OCI-LY7 (cell line): Measurements from ENCODE around the gene NTSR1. TPM values are rescaled to one million over a fixed set of nuclear protein-coding genes. Genes with fewer than 3 reads are reported as not detected.

Source experiments
- BruUV-seq: library from RNA; stranded (reverse); fragments of 400-500 nt; replicated peaks from 2 replicates; lab custom pipeline; 2021; lab: Mats Ljungman, UMichigan
- CTCF ChIA-PET: fragments of 300-600 bp; sonication (Branson Sonifier 250); formaldehyde crosslinking; loops from one replicate; lab custom pipeline; 2022; ENCODE audit warnings: antibody characterized with exemption; ENCODE audit not compliant: unreplicated experiment; lab: Charles Lee
- POLR2A ChIA-PET: fragments of 300-600 bp; sonication (Branson Sonifier 250); formaldehyde crosslinking; loops from one replicate; lab custom pipeline; 2022; ENCODE audit warnings: antibody characterized with exemption; lab: Charles Lee
- DNase-seq: peaks from one replicate; pipeline ENCODE4 v3.0.0-alpha.2; 2015; ENCODE audit warnings: low spot score
- H2AFZ ChIP-seq: fragments of 200-600 bp; sonication (generic), shearing (Covaris generic); 2 replicates; pipeline ENCODE4 v1.6.1; 2014; ENCODE audit warnings: mild to moderate bottlenecking, antibody characterized with exemption, low read length, moderate library complexity
- H3K27ac ChIP-seq: fragments of 200-600 bp; sonication (generic); 2 replicates; pipeline ENCODE4 v1.5.1; 2014; ENCODE audit warnings: mixed run types, low read depth, mild to moderate bottlenecking, moderate library complexity, low read length, inconsistent platforms; ENCODE audit not compliant: poor library complexity, severe bottlenecking
- H3K36me3 ChIP-seq: fragments of 200-600 bp; sonication (generic); 2 replicates; pipeline ENCODE4 v1.6.1; 2014; ENCODE audit warnings: mild to moderate bottlenecking, antibody characterized with exemption, low read length, moderate library complexity, mixed read lengths; ENCODE audit not compliant: insufficient read depth
- H3K4me1 ChIP-seq: fragments of 200-600 bp; sonication (generic); 2 replicates; pipeline ENCODE4 v1.5.1; 2014; ENCODE audit warnings: mild to moderate bottlenecking, low read length; ENCODE audit not compliant: insufficient read depth, poor library complexity, severe bottlenecking
- H3K4me2 ChIP-seq: fragments of 200-600 bp; sonication (generic); 2 replicates; pipeline ENCODE4 v1.6.1; 2014; ENCODE audit warnings: mild to moderate bottlenecking, low read length
- H3K4me3 ChIP-seq: fragments of 200-600 bp; sonication (generic); 2 replicates; pipeline ENCODE4 v1.5.1; 2014; ENCODE audit warnings: mild to moderate bottlenecking, low read depth, low read length; ENCODE audit not compliant: poor library complexity, severe bottlenecking
- H3K79me2 ChIP-seq: fragments of 200-600 bp; sonication (generic); 2 replicates; pipeline ENCODE4 v1.6.1; 2016; ENCODE audit warnings: low read depth, mild to moderate bottlenecking, low read length, moderate library complexity, mixed read lengths; ENCODE audit not compliant: insufficient read depth
- H3K9me2 ChIP-seq: fragments of 200-600 bp; sonication (generic); 2 replicates; pipeline ENCODE4 v1.6.1; 2016; ENCODE audit warnings: mild to moderate bottlenecking, low read length, mixed read lengths; ENCODE audit not compliant: insufficient read depth
- H3K9me3 ChIP-seq: fragments of 200-600 bp; sonication (generic); 2 replicates; pipeline ENCODE4 v1.6.1; 2014; ENCODE audit warnings: mild to moderate bottlenecking, mixed run types, low read length, mixed read lengths
- H4K20me1 ChIP-seq: fragments of 200-600 bp; sonication (generic); 2 replicates; pipeline ENCODE4 v1.6.1; 2014; ENCODE audit warnings: mild to moderate bottlenecking, antibody characterized with exemption, low read length, moderate library complexity, mixed read lengths; ENCODE audit not compliant: insufficient read depth
- EZH2phosphoT487 ChIP-seq: fragments of 200-600 bp; sonication (generic); IDR thresholded peaks from 2 replicates; pipeline ENCODE4 v1.6.1; 2018; ENCODE audit warnings: low read depth, borderline replicate concordance, mild to moderate bottlenecking, mixed run types, antibody characterized with exemption, low read length, moderate library complexity, mixed read lengths
- intact Hi-C: fragments of 100-400 bp; cut with micrococcal nuclease; formaldehyde crosslinking; loops from one replicate; pipeline ENCODE4 v1.10.0; 2022; ENCODE audit not compliant: unreplicated experiment
- total RNA-seq, 2 experiments: library from RNA; depleted of rRNA in 1 of 2; stranded (reverse); fragments of >200 nt in 1 of 2; shearing (Covaris generic) in 1 of 2; gene quantifications; 2 replicates each; pipeline ENCODE4 v1.2.3, GENCODE V29; 2014 to 2022
- TF ChIP-seq, protein P1 (sequence below): fragments of 200-600 bp; sonication (generic); conservative IDR thresholded peaks from 2 replicates; pipeline ENCODE4 v1.5.1; 2014; ENCODE audit warnings: mild to moderate bottlenecking, antibody characterized with exemption, low read length, moderate library complexity, mixed read lengths

The NTSR1 gene
- total RNA-seq, 2 experiments from 2014 or later = not detected

DNA sequence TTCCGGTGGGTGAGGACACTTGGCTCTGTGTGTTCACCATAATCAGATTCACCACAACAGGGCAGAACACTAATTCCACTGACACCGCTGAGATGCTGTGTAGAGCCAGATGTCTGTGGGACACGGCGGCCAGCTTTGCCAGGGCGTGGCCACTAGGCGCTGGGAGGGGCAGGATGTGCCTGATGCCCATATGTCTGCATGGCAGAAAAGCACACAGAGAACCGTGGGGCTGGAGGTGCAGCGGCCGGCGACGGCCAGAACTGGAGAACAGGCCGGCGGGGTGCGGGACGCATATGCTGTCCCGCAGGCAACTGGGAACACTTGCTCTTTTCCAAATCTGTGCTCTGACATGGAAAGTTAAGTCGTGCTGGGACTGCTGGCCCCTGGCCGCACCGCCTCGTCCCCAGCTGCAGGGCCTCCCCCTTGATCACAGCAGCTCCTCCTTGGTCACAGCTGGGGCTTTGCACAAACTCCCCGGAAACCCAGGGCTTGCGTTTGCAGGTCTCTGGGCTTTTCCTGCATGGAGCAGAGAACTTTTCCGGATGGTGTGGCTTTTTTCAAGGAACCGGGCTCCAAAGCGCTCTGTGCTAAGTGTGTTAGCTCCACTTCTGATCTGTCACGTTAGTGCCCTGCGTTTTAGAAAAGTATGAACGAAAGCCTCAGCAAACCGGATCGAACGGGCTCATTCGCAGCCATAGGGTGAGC, 31.1 kb downstream of the NTSR1 start:
- no peaks in the 10 kb centered on the region for H4K20me1 ChIP-seq
- intact Hi-C loops = no loop called here
- H2AFZ ChIP-seq = no peak overlapping the region
- no peak overlapping the region for H3K4me2 ChIP-seq
- H3K9me3 ChIP-seq = no peaks in the 10 kb centered on the region
- ChIA-PET POLR2A (no interaction called here), CTCF (no interaction called here)
- TF ChIP-seq EZH2phosphoT487 = no peak
- TF ChIP-seq, protein P1, sequence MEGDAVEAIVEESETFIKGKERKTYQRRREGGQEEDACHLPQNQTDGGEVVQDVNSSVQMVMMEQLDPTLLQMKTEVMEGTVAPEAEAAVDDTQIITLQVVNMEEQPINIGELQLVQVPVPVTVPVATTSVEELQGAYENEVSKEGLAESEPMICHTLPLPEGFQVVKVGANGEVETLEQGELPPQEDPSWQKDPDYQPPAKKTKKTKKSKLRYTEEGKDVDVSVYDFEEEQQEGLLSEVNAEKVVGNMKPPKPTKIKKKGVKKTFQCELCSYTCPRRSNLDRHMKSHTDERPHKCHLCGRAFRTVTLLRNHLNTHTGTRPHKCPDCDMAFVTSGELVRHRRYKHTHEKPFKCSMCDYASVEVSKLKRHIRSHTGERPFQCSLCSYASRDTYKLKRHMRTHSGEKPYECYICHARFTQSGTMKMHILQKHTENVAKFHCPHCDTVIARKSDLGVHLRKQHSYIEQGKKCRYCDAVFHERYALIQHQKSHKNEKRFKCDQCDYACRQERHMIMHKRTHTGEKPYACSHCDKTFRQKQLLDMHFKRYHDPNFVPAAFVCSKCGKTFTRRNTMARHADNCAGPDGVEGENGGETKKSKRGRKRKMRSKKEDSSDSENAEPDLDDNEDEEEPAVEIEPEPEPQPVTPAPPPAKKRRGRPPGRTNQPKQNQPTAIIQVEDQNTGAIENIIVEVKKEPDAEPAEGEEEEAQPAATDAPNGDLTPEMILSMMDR = no peak
- H3K27ac ChIP-seq = no peak overlapping the region
- H3K4me3 ChIP-seq = no peak overlapping the region
- H3K9me2 ChIP-seq = no peaks in the 10 kb centered on the region
- no TSS peak for BruUV-seq
- DNase-seq = no peak
- no peaks in the 10 kb centered on the region for H3K36me3 ChIP-seq
- no peaks in the 10 kb centered on the region for H3K79me2 ChIP-seq
- H3K4me1 ChIP-seq = no peaks in the 10 kb centered on the region

DNA sequence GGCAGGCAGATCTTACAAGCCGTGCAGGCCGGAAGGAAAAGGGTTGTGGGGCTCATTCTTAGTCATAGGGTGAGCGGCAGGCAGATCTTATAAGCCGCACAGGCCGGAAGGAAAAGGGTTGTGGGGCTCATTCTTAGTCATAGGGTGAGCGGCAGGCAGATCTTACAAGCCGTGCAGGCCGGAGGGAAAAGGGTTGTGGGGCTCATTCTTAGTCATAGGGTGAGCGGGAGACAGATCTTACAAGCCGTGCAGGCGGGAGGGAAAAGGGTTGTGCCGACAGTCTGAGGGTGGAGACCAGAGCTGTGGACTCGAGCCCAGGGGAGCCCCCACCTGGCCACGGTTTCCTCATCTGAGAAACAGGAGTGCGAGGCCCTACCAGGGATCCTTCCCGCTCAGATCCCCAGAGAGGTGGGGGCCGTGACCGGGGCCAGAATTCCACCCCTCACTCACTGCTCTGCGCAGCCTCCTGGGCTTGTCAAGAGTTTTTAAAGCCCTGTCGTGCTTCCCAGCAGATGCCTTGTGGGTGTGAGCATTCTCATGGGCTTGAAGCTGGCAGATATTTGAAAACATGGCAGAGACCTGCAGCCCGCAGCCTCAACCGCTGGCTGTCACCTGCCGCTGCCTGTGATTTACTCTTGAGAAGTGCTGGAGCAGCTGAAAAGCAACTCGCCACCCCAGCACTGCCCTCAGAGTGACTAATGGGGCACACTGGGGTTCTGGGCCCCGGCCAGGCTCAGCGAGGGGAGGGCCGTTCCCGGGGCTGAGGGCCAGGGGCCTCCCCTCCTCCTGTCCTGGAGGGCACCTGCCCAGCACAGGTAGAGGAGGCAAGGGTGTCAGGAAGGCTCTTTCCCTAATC, 31.9 kb downstream of the NTSR1 start:
- H3K9me3 ChIP-seq = no peaks in the 10 kb centered on the region
- H2AFZ ChIP-seq = no peak overlapping the region
- TF ChIP-seq EZH2phosphoT487 = no peak
- TF ChIP-seq, protein P1 = no peak
- CTCF ChIA-PET = no interaction called here
- intact Hi-C loops = no loop called here
- no peaks in the 10 kb centered on the region for H4K20me1 ChIP-seq
- no TSS peak for BruUV-seq
- no peaks in the 10 kb centered on the region for H3K9me2 ChIP-seq
- no peaks in the 10 kb centered on the region for H3K4me1 ChIP-seq
- POLR2A ChIA-PET = no interaction called here
- DNase-seq = no peak
- no peak overlapping the region for H3K4me2 ChIP-seq
- H3K27ac ChIP-seq = no peak overlapping the region
- H3K36me3 ChIP-seq = no peaks in the 10 kb centered on the region
- H3K79me2 ChIP-seq = no peaks in the 10 kb centered on the region
- no peak overlapping the region for H3K4me3 ChIP-seq
